WTC11 (cell line): ENCODE data around the gene PDE3B. TPM values are rescaled to one million over a fixed set of nuclear protein-coding genes. Genes with fewer than 3 reads are reported as not detected.

Experiments used
- ATAC-seq: fragments of 200-7000 bp; cut with Tn5 transposase; 2 replicates; pipeline ENCODE4 v1.10.0; 2021; ENCODE audit warnings: mild to moderate bottlenecking, moderate library complexity
- CTCF ChIA-PET: fragments of 300-600 bp; sonication (Branson Sonifier 250); formaldehyde crosslinking; loops from one replicate; lab custom pipeline; 2021; ENCODE audit warnings: antibody characterized with exemption; lab: Charles Lee
- POLR2A ChIA-PET: fragments of 350-600 bp; sonication (Branson Sonifier 250); formaldehyde crosslinking; loops from one replicate; lab custom pipeline; 2021; ENCODE audit warnings: antibody characterized with exemption; lab: Charles Lee
- DNase-seq: peaks from one replicate; pipeline ENCODE4 v3.0.0; 2021; ENCODE audit warnings: low spot score
- H3K27ac Mint-ChIP-seq: 2 replicates; pipeline ENCODE4 v1.8.0; 2021; ENCODE audit warnings: mixed read lengths
- H3K27me3 Mint-ChIP-seq: 2 replicates; pipeline ENCODE4 v1.8.0; 2021; ENCODE audit warnings: low read depth, mild to moderate bottlenecking, moderate library complexity, mixed read lengths
- H3K36me3 Mint-ChIP-seq: 2 replicates; pipeline ENCODE4 v1.8.0; 2021; ENCODE audit warnings: mixed read lengths
- H3K4me1 Mint-ChIP-seq: 2 replicates; pipeline ENCODE4 v1.8.0; 2022; ENCODE audit warnings: mixed read lengths
- H3K4me3 Mint-ChIP-seq: 2 replicates; pipeline ENCODE4 v1.8.0; 2021; ENCODE audit warnings: mild to moderate bottlenecking, moderate library complexity, mixed read lengths
- H3K9me3 Mint-ChIP-seq: 2 replicates; pipeline ENCODE4 v1.8.0; 2021; ENCODE audit warnings: mixed read lengths
- AR ChIP-seq: fragments of 250-450 bp; sonication (Bioruptor Pico); IDR thresholded peaks from 2 replicates; pipeline ENCODE4 v1.9.0; 2021; ENCODE audit warnings: mild to moderate bottlenecking
- CBFB ChIP-seq: sonication (generic); formaldehyde crosslinking; IDR thresholded peaks from 2 replicates; pipeline ENCODE4 v1.8.1; 2022; ENCODE audit warnings: mild to moderate bottlenecking, low read depth, missing genetic modification reagents
- E2F5 ChIP-seq: sonication (generic); formaldehyde crosslinking; IDR thresholded peaks from 2 replicates; pipeline ENCODE4 v1.8.1; 2022; ENCODE audit warnings: mild to moderate bottlenecking, moderate library complexity, missing genetic modification reagents
- EMX1 ChIP-seq: fragments of 250-450 bp; sonication (Bioruptor Pico); IDR thresholded peaks from 2 replicates; pipeline ENCODE4 v1.8.0; 2021; ENCODE audit warnings: mild to moderate bottlenecking
- ESRRA ChIP-seq: sonication (generic); formaldehyde crosslinking; IDR thresholded peaks from 2 replicates; pipeline ENCODE4 v1.8.1; 2022; ENCODE audit warnings: mild to moderate bottlenecking, missing genetic modification reagents, borderline replicate concordance
- ETV6 ChIP-seq: sonication (generic); formaldehyde crosslinking; IDR thresholded peaks from 2 replicates; pipeline ENCODE4 v1.8.1; 2022; ENCODE audit warnings: mild to moderate bottlenecking, missing genetic modification reagents
- GABPB1 ChIP-seq: sonication (generic); formaldehyde crosslinking; IDR thresholded peaks from 2 replicates; pipeline ENCODE4 v1.8.1; 2023; ENCODE audit warnings: mild to moderate bottlenecking, missing genetic modification reagents
- HMGA2 ChIP-seq: fragments of 250-450 bp; sonication (Bioruptor Pico); IDR thresholded peaks from 2 replicates; pipeline ENCODE4 v1.4.0; 2021; ENCODE audit warnings: mild to moderate bottlenecking, moderate library complexity
- IRF2 ChIP-seq: sonication (generic); formaldehyde crosslinking; IDR thresholded peaks from 2 replicates; pipeline ENCODE4 v1.8.0; 2022; ENCODE audit warnings: low read depth, missing genetic modification reagents, borderline replicate concordance
- JAZF1 ChIP-seq: fragments of 250-450 bp; sonication (Bioruptor Pico); IDR thresholded peaks from 2 replicates; pipeline ENCODE4 v1.9.0; 2021; ENCODE audit warnings: moderate library complexity, mild to moderate bottlenecking, inconsistent platforms
- KAT7 ChIP-seq: sonication (generic); formaldehyde crosslinking; IDR thresholded peaks from 2 replicates; pipeline ENCODE4 v1.8.1; 2023; ENCODE audit warnings: missing genetic modification reagents, mild to moderate bottlenecking, borderline replicate concordance
- MLX ChIP-seq: sonication (generic); formaldehyde crosslinking; IDR thresholded peaks from 2 replicates; pipeline ENCODE4 v1.8.1; 2023; ENCODE audit warnings: mild to moderate bottlenecking, missing genetic modification reagents, moderate library complexity
- NFE2L1 ChIP-seq: sonication (generic); formaldehyde crosslinking; IDR thresholded peaks from 2 replicates; pipeline ENCODE4 v1.8.1; 2023; ENCODE audit warnings: missing genetic modification reagents
- PRRX2 ChIP-seq: fragments of 250-450 bp; sonication (Bioruptor Pico); IDR thresholded peaks from 2 replicates; pipeline ENCODE4 v1.8.0; 2021; ENCODE audit warnings: mild to moderate bottlenecking
- ZBTB43 ChIP-seq: sonication (generic); formaldehyde crosslinking; IDR thresholded peaks from 2 replicates; pipeline ENCODE4 v1.8.1; 2023; ENCODE audit warnings: mild to moderate bottlenecking, missing genetic modification reagents
- ZMAT4 ChIP-seq: fragments of 250-450 bp; sonication (Bioruptor Pico); IDR thresholded peaks from 2 replicates; pipeline ENCODE4 v1.9.0; 2021; ENCODE audit warnings: mild to moderate bottlenecking
- ZNF263 ChIP-seq: sonication (generic); formaldehyde crosslinking; IDR thresholded peaks from 2 replicates; pipeline ENCODE4 v1.8.1; 2022; ENCODE audit warnings: low read depth, mild to moderate bottlenecking, moderate library complexity, missing genetic modification reagents
- ZNF281 ChIP-seq: sonication (generic); formaldehyde crosslinking; IDR thresholded peaks from 2 replicates; pipeline ENCODE4 v1.8.0; 2023; ENCODE audit warnings: mild to moderate bottlenecking, missing genetic modification reagents
- ZNF317 ChIP-seq: sonication (generic); formaldehyde crosslinking; IDR thresholded peaks from 2 replicates; pipeline ENCODE4 v1.8.1; 2023; ENCODE audit warnings: low read depth, mild to moderate bottlenecking, moderate library complexity, missing genetic modification reagents, borderline replicate concordance
- ZNF425 ChIP-seq: fragments of 250-450 bp; sonication (Bioruptor Pico); conservative IDR thresholded peaks from 2 replicates; pipeline ENCODE4 v1.9.0; 2021; ENCODE audit warnings: mild to moderate bottlenecking
- ZNF532 ChIP-seq: fragments of 250-450 bp; sonication (Bioruptor Pico); IDR thresholded peaks from 2 replicates; pipeline ENCODE4 v1.9.0; 2021; ENCODE audit warnings: mild to moderate bottlenecking, borderline replicate concordance
- total RNA-seq: library from RNA; stranded (reverse); gene quantifications from 3 replicates; pipeline ENCODE4 v1.2.3, GENCODE V29; 2021

Gene PDE3B
- total RNA-seq, 1 experiment from 2014 or later = 9.6 TPM

- TF ChIP-seq ZNF425 (CRISPR knock-in tag) (no peak), ZNF532 (CRISPR knock-in tag) (no peak), ZNF317 (CRISPR knock-in tag) (no peak), GABPB1 (CRISPR knock-in tag) (no peak), MLX (CRISPR knock-in tag) (no peak), JAZF1 (CRISPR knock-in tag) (no peak), PRRX2 (CRISPR knock-in tag) (no peak), AR (no peak), ZMAT4 (no peak), IRF2 (no peak)
These were observed 8.8 kb upstream of the PDE3B start (continued) for GRCh38 chr11:14634813-14635212.

- ChIA-PET CTCF (no interaction called here), POLR2A (interaction anchor here (1.4 kb wide), 1 partner anchor 9 kb away, joined by 6 read pairs; no protein-coding TSS in a partner anchor)
- Mint-ChIP-seq H3K9me3 (peaks cover 9% of the 10 kb centered on the region), H3K27me3 (peaks cover 35% of the 10 kb centered on the region), H3K27ac (no peak overlapping the region), H3K4me1 (peaks cover 8% of the 10 kb centered on the region), H3K36me3 (peaks cover 6% of the 10 kb centered on the region; the same call in 1 of the 2 replicates), H3K4me3 (no peak overlapping the region)
- ATAC-seq (no peak), DNase-seq (no peak)
- TF ChIP-seq KAT7 (no peak), NFE2L1 (no peak), CBFB (CRISPR knock-in tag) (no peak), HMGA2 (CRISPR knock-in tag) (no peak), ETV6 (CRISPR knock-in tag) (no peak), ZBTB43 (no peak), E2F5 (CRISPR knock-in tag) (no peak), ZNF281 (CRISPR knock-in tag) (no peak), ESRRA (no peak), ZNF263 (CRISPR knock-in tag) (no peak), EMX1 (CRISPR knock-in tag) (no peak)
These were observed 8.1 kb upstream of the PDE3B start for GRCh38 chr11:14635546-14635945.
